ENCODE data around the gene OBSL1.

The OBSL1 gene

GRCh38 chr2:219596954-219597551, 25.7 kb upstream of the OBSL1 start:
- DNase-seq (ENCODE audit: low read depth in 2 of 2), result no peak

- no peak for DNase-seq (ENCODE audit: low read depth in 2 of 2)
These were observed 23.9 kb upstream of the OBSL1 start for GRCh38 chr2:219595256-219595655.

- no peak for DNase-seq (ENCODE audit: low read depth in 2 of 2)
These were observed 21.8 kb upstream of the OBSL1 start for GRCh38 chr2:219593154-219593553.

- no peak for DNase-seq (ENCODE audit: low read depth in 2 of 2)
These were observed 21.4 kb upstream of the OBSL1 start for GRCh38 chr2:219592736-219593135.

GRCh38 chr2:219591091-219591490, 19.8 kb upstream of the OBSL1 start:
- no peak for DNase-seq (ENCODE audit: low read depth in 2 of 2)

- no peak for DNase-seq (ENCODE audit: low read depth in 2 of 2)
These were observed 10.0 kb upstream of the OBSL1 start for GRCh38 chr2:219581346-219581745.

- no peak for DNase-seq (ENCODE audit: low read depth in 2 of 2)
These were observed 7.7 kb upstream of the OBSL1 start for GRCh38 chr2:219578811-219579613.

- no peak for DNase-seq (ENCODE audit: low read depth in 2 of 2)
These were observed 5.4 kb upstream of the OBSL1 start for GRCh38 chr2:219576505-219577388.

GRCh38 chr2:219575566-219576504, 4.5 kb upstream of the OBSL1 start:
- no peak for DNase-seq (ENCODE audit: low read depth in 2 of 2)

GRCh38 chr2:219574484-219575311, 3.4 kb upstream of the OBSL1 start:
- DNase-seq (ENCODE audit: low read depth in 2 of 2), result no peak

GRCh38 chr2:219573166-219573565, 1.8 kb upstream of the OBSL1 start:
- no peak for DNase-seq (ENCODE audit: low read depth in 2 of 2)

- DNase-seq (ENCODE audit: low read depth in 2 of 2), result no peak
These were observed 1.1 kb upstream of the OBSL1 start, which contains the start of gene INHA for GRCh38 chr2:219572237-219573001. Gene INHA (plus strand): TSS chr2:219572310. CDS start chr2:219572375, 65 bp downstream.

GRCh38 chr2:219570924-219571310, 422 bp downstream of the OBSL1 start:
- DNase-seq (ENCODE audit: low read depth in 2 of 2), result no peak

- no peak for DNase-seq (ENCODE audit: low read depth in 2 of 2)
These were observed 980 bp downstream of the OBSL1 start for GRCh38 chr2:219570194-219570923.

GRCh38 chr2:219569635-219570034, 1.7 kb downstream of the OBSL1 start:
- DNase-seq (ENCODE audit: low read depth in 2 of 2), result no peak

GRCh38 chr2:219569041-219569440, 2.3 kb downstream of the OBSL1 start:
- DNase-seq (ENCODE audit: low read depth in 2 of 2), result no peak

- DNase-seq (ENCODE audit: low read depth in 2 of 2), result no peak
These were observed 3.5 kb downstream of the OBSL1 start for GRCh38 chr2:219567791-219568361.

GRCh38 chr2:219567131-219567530, 4.2 kb downstream of the OBSL1 start:
- no peak for DNase-seq (ENCODE audit: low read depth in 2 of 2)

- no peak for DNase-seq (ENCODE audit: low read depth in 2 of 2)
These were observed 4.7 kb downstream of the OBSL1 start for GRCh38 chr2:219566640-219567039.
